Right atrium auricular region (tissue), 2 donors: ENCODE data around the gene KCTD13. TPM values are rescaled to one million over a fixed set of nuclear protein-coding genes. Genes with fewer than 3 reads are reported as not detected.

Source experiments
- DNase-seq: peaks from one replicate; pipeline ENCODE4 v3.0.0-alpha.2; 2019; ENCODE audit warnings: low spot score
- H3K27ac ChIP-seq, 2 donors: fragments of 200-600 bp; sonication (generic); 1 replicate in 1 of 2; 2 replicates in 1 of 2; pipeline ENCODE4 v1.5.1; 2016 to 2019
- H3K27me3 ChIP-seq, 2 donors: fragments of 200-600 bp; sonication (generic); one replicate each; pipeline versions ENCODE4 v1.5.1 to v1.6.0; 2017 to 2019
- H3K36me3 ChIP-seq: fragments of 200-600 bp; sonication (generic); one replicate; pipeline ENCODE4 v1.5.1; 2016
- H3K4me1 ChIP-seq, 2 donors: fragments of 200-600 bp; sonication (generic); one replicate each; pipeline versions ENCODE4 v1.5.1 to v1.6.0; 2017 to 2019
- H3K4me3 ChIP-seq, 2 donors: fragments of 200-600 bp; sonication (generic); 1 replicate in 1 of 2; 2 replicates in 1 of 2; pipeline ENCODE4 v1.5.1; 2017 to 2019; ENCODE audit warnings: mild to moderate bottlenecking in 1 of 2, moderate library complexity in 1 of 2
- H3K9me3 ChIP-seq, 2 donors: fragments of 200-600 bp; sonication (generic); one replicate each; pipeline ENCODE4 v1.5.1; 2019
- CTCF ChIP-seq, 2 donors: fragments of 200-600 bp; sonication (generic); IDR thresholded peaks; one replicate each; pipeline ENCODE4 v1.5.1; 2019; ENCODE audit warnings: antibody characterized with exemption in 2 of 2
- total RNA-seq, 2 donors: library from RNA; depleted of rRNA; stranded (reverse); fragments of >200 nt; gene quantifications; one replicate each; pipeline ENCODE4 v1.1.0, GENCODE V29; 2016

The KCTD13 gene
- total RNA-seq, 2 donors from 2014 or later = 6.4 to 6.5 TPM

GRCh38 chr16:29868396-29869009 lies 57.5 kb downstream of the KCTD13 start:
- Histone ChIP-seq H3K27ac (no peak overlapping the region), H3K36me3 (no peaks in the 10 kb centered on the region), H3K4me1 (peaks cover 0 to 4% of the 10 kb centered on the region in 2 donors), H3K9me3 (no peaks in the 10 kb centered on the region), H3K4me3 (no peak overlapping the region), H3K27me3 (no peaks in the 10 kb centered on the region)
- no peak for TF ChIP-seq CTCF (IDR thresholded peaks at IDR 0.05)
- DNase-seq = no peak

- Histone ChIP-seq H3K27ac (no peak overlapping the region), H3K4me3 (no peak overlapping the region), H3K27me3 (no peaks in the 10 kb centered on the region), H3K4me1 (peaks cover 0 to 27% of the 10 kb centered on the region in 2 donors), H3K9me3 (no peaks in the 10 kb centered on the region), H3K36me3 (peaks cover 19% of the 10 kb centered on the region)
- DNase-seq = no peak
- TF ChIP-seq CTCF (IDR thresholded peaks at IDR 0.05) = no peak
Observed at GRCh38 chr16:29864205-29864604, 61.8 kb downstream of the KCTD13 start.

- Histone ChIP-seq H3K4me1 (peaks cover 0 to 27% of the 10 kb centered on the region in 2 donors), H3K36me3 (peaks cover 25% of the 10 kb centered on the region), H3K27ac (peak overlapping the region; percentile 92 to 93), H3K9me3 (no peaks in the 10 kb centered on the region), H3K27me3 (no peaks in the 10 kb centered on the region), H3K4me3 (peak overlapping the region in 1 of 2 donors; percentile 100)
- DNase-seq = no peak
- peak in 1 of 2 donors; percentile 4 for TF ChIP-seq CTCF (IDR thresholded peaks at IDR 0.05)
Observed at GRCh38 chr16:29863669-29863984, 62.4 kb downstream of the KCTD13 start.

GRCh38 chr16:29862884-29863668 lies 63.0 kb downstream of the KCTD13 start, which contains the start of gene CDIPT:
Gene CDIPT (minus strand): TSS chr16:29863226. CDS start chr16:29862857, 369 bp downstream.
- Histone ChIP-seq H3K4me3 (peak within 1 kb of the TSS; percentile 99 to 100), H3K4me1 (peaks cover 0 to 27% of the 10 kb centered on the region in 2 donors), H3K27me3 (no peaks in the 10 kb centered on the region), H3K27ac (peak within 1 kb of the TSS; percentile 92 to 93), H3K9me3 (no peaks in the 10 kb centered on the region), H3K36me3 (peaks cover 30% of the 10 kb centered on the region)
- peak; percentile 31 to 71 for TF ChIP-seq CTCF (IDR thresholded peaks at IDR 0.05)
- DNase-seq = peak; percentile 93

GRCh38 chr16:29862383-29862883 lies 63.6 kb downstream of the KCTD13 start:
- Histone ChIP-seq H3K4me3 (peak overlapping the region; percentile 99 to 100), H3K4me1 (peaks cover 0 to 27% of the 10 kb centered on the region in 2 donors), H3K36me3 (peaks cover 30% of the 10 kb centered on the region), H3K27me3 (no peaks in the 10 kb centered on the region), H3K27ac (peak overlapping the region; percentile 92 to 93), H3K9me3 (no peaks in the 10 kb centered on the region)
- no peak for TF ChIP-seq CTCF (IDR thresholded peaks at IDR 0.05)
- DNase-seq = no peak
